Mucosa of descending colon (tissue), 3 donors: ENCODE measurements around the gene SLC7A10. TPM values are rescaled to one million over a fixed set of nuclear protein-coding genes. Genes with fewer than 3 reads are reported as not detected.

Experiments used
- ATAC-seq: fragments of 200-7000 bp; cut with Tn5 transposase; one replicate; pipeline ENCODE4 v1.9.1; 2020; ENCODE audit warnings: mild to moderate bottlenecking, moderate library complexity
- DNase-seq, 3 donors: peaks; one replicate each; pipeline ENCODE4 v3.0.0-alpha.2; 2020
- H3K36me3 ChIP-seq: fragments of 200-600 bp; one replicate; pipeline ENCODE4 v1.8.0; 2021; ENCODE audit warnings: low read depth, mild to moderate bottlenecking
- H3K4me1 ChIP-seq: fragments of 200-600 bp; one replicate; pipeline ENCODE4 v1.8.0; 2021; ENCODE audit warnings: low read depth, mild to moderate bottlenecking
- H3K4me3 ChIP-seq: fragments of 200-600 bp; one replicate; pipeline ENCODE4 v1.8.0; 2021; ENCODE audit warnings: mild to moderate bottlenecking
- H3K9me3 ChIP-seq: fragments of 200-600 bp; one replicate; pipeline ENCODE4 v1.8.0; 2021; ENCODE audit warnings: mild to moderate bottlenecking
- intact Hi-C, 2 donors: fragments of 100-400 bp; cut with DNase I in 1 of 2; cut with micrococcal nuclease in 1 of 2; formaldehyde crosslinking; loops; one replicate each; pipeline versions ENCODE4 v1.11.0 to v1.11.1; 2022; cut with DNase I, micrococcal nuclease
- total RNA-seq, 3 donors: library from RNA; stranded (reverse); fragmentation: NEBNext Ultra II Directional in 2 of 3; extraction: Animal tissue kit (Norgen Biotek cat#: 25700) in 2 of 3; gene quantifications; one replicate each; pipeline versions ENCODE4 v1.2.1 to v1.2.4, GENCODE V29; 2021 to 2023
- TF ChIP-seq, protein P1 (sequence below): fragments of 200-600 bp; IDR thresholded peaks from one replicate; pipeline ENCODE4 v1.8.0; 2022; ENCODE audit warnings: antibody characterized with exemption, mild to moderate bottlenecking
- donor health status: DM: no; HTN: no; CAD: no; lungs with moderate emphysema.
- donor health status: DM: no; HTN: no; CAD: no.
- donor health status: DM: no; HTN: yes; CAD: no.

SLC7A10 gene
- total RNA-seq, 3 donors from 2014 or later = not detected

DNA sequence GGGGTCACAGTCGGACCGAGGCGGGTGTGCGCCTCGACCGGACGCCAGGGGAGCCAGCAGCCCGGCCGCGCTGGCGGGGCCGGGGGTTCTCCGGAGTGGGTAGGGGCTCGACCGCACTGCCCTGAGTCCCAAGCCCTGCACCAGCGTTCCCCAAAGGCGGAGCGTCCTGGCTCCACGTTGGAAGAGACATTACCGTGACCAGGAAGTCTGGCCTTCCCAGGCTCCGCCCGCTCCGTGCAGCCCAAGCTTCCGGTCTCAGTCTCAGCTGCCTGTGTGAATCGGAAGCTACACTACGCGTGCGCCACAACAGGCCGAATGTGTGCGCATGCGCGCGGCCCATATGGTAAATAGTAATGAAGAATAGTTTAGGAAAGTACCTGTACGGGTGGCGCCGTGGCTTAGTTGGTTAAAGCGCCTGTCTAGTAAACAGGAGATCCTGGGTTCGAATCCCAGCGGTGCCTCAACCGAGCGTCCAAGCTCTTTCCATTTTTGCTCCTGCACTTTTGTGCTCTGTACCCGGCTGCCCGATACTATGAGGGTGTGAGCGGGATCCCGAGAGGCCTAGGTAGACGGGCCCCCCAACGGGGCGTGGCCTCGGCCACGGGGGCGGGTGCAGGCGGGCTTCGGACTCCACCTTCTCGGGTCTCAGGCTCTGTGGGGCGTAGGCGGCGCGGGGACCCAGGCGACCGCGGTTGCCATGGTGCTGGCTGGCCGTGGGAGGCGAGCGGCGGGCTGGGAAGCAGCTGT lies 48.8 kb downstream of the SLC7A10 start:
- ATAC-seq = peak; percentile 92
- intact Hi-C loops = no loop called here
- TF ChIP-seq, protein P1, sequence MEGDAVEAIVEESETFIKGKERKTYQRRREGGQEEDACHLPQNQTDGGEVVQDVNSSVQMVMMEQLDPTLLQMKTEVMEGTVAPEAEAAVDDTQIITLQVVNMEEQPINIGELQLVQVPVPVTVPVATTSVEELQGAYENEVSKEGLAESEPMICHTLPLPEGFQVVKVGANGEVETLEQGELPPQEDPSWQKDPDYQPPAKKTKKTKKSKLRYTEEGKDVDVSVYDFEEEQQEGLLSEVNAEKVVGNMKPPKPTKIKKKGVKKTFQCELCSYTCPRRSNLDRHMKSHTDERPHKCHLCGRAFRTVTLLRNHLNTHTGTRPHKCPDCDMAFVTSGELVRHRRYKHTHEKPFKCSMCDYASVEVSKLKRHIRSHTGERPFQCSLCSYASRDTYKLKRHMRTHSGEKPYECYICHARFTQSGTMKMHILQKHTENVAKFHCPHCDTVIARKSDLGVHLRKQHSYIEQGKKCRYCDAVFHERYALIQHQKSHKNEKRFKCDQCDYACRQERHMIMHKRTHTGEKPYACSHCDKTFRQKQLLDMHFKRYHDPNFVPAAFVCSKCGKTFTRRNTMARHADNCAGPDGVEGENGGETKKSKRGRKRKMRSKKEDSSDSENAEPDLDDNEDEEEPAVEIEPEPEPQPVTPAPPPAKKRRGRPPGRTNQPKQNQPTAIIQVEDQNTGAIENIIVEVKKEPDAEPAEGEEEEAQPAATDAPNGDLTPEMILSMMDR = no peak

DNA sequence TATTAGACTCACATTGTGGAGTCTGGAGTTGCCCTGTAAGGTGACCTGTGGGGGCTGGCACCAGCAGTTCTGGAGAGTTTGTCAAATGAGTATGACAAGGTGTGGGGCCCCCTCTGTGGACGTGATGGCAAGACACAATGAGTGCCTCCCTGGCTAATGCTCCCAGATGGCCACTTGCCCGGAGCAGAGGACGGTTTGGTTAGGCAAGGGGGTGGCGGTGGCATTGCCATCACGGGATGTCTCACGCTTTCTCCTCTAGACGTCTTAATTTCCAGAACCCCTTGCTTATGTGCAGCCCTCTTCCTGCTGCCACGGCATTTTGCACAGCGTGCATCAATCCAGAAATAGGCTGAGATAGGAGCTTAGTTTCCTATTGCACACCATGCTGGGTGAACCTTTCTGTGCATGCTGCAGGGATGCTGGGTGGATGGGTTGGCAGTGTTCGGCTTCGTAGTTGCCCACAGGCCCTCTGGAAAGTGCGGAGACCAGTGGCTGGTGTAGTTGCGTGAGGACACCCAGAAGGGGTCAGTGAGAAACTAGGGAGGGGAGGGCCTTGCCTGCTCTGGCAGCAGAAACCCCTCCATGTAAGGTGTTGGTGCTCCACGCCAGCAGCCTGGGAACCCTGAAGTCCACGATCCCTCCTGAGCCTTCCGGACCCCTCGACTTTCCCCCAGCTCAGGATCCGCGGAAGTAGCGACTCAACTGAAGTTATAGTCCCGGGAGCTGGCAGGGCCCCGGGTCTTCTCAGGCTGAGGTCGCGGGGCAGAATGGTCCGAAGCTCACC lies 49.6 kb downstream of the SLC7A10 start:
- ATAC-seq = peak; percentile 5
- TF ChIP-seq, protein P1 = no peak
- Histone ChIP-seq H3K4me1 (peaks cover 16% of the 10 kb centered on the region), H3K4me3 (peak overlapping the region; percentile 74), H3K9me3 (no peaks in the 10 kb centered on the region), H3K36me3 (no peaks in the 10 kb centered on the region)
- intact Hi-C loops = no loop called here
- peak in 1 of 3 donors; percentile 43 for DNase-seq

More for the DNA sequence above, 48.8 kb downstream of the SLC7A10 start:
- Histone ChIP-seq H3K9me3 (no peaks in the 10 kb centered on the region), H3K4me3 (peak overlapping the region; percentile 74), H3K36me3 (no peaks in the 10 kb centered on the region), H3K4me1 (peaks cover 13% of the 10 kb centered on the region)
- DNase-seq = peak; percentile 96 to 98 (median 97)

GRCh38 chr19:33175156-33175782 lies 50.4 kb downstream of the SLC7A10 start:
- Histone ChIP-seq H3K4me1 (peaks cover 21% of the 10 kb centered on the region), H3K4me3 (no peak overlapping the region)
- no peak for DNase-seq

DNA sequence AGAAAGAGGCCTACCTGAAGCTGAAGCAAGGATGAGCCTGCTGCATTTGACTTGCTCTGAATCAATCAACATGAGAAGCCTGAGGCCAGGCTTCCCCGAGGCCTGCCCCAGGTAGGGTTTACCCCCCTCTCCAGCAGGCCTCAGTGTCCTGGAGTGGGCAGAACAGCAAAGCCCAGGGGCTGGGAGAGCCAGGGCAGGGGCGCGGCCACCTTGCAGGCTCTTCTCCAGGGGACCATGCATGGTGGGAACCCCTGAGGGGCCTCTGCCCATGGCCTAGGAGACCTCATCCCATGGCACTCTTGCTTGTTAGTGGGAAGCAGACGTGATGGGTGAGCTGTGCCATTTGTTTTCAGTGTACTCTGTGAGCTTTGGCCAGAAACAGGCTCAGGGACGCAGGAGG lies 51.5 kb downstream of the SLC7A10 start:
- no peaks in the 10 kb centered on the region for H3K9me3 ChIP-seq
- intact Hi-C loops = no loop called here
- DNase-seq (no peak), ATAC-seq (no peak)
- H3K4me3 ChIP-seq = no peak overlapping the region
- TF ChIP-seq, protein P1 = no peak
- H3K4me1 ChIP-seq = peaks cover 21% of the 10 kb centered on the region
- H3K36me3 ChIP-seq = no peaks in the 10 kb centered on the region

More at GRCh38 chr19:33175156-33175782, 50.4 kb downstream of the SLC7A10 start:
- Histone ChIP-seq H3K36me3 (no peaks in the 10 kb centered on the region), H3K9me3 (no peaks in the 10 kb centered on the region)
- no peak for ATAC-seq
- TF ChIP-seq, protein P1 = no peak
- intact Hi-C loops = no loop called here

DNA sequence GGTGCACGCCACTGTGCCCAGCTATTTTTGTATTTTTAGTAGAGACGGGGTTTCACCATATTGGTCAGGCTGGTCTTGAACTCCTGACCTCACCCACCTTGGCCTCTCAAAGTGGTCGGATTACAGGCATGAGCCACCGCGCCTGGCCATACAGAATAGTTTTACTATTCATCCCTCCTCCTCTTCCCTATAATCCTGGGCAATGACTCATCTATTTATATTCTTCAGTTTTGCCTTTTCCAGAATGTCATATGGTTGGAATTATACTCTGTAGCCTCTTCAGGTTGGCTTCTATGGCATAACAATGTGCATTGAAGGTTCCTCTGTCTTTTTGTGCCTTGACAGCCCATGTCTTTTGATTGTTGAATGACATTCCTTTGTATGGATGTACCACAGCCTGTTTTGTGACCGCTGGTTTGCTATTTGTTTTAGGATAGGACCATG lies 53.7 kb downstream of the SLC7A10 start:
- intact Hi-C loops = no loop called here
- DNase-seq (no peak), ATAC-seq (no peak)
- Histone ChIP-seq H3K4me3 (no peak overlapping the region), H3K4me1 (peaks cover 15% of the 10 kb centered on the region), H3K9me3 (no peaks in the 10 kb centered on the region), H3K36me3 (no peaks in the 10 kb centered on the region)
- TF ChIP-seq, protein P1 = no peak
